Erythroblast (primary cell): ENCODE data around the gene CCDC138.
"Not testable (repeated sequence)": the region's sequence is repeated elsewhere in the genome, so short reads cannot be mapped to it uniquely, and the experiment has no call there.

Experiments used
- GATA1 ChIP-seq: IDR thresholded peaks from 2 replicates; pipeline ENCODE4 v1.6.1; 2011; ENCODE audit warnings: low read depth, mild to moderate bottlenecking, control low read depth, low read length, moderate library complexity
- POLR2A ChIP-seq: IDR thresholded peaks from 2 replicates; pipeline ENCODE4 v1.6.1; 2011; ENCODE audit warnings: mild to moderate bottlenecking, low read length

- not testable (repeated sequence) for TF ChIP-seq POLR2A, GATA1
Observed at GRCh38 chr2:108757973-108758372, 28.6 kb upstream of the CCDC138 start.
